GM18502 (cell line): Measurements from ENCODE around the gene PSMF1.
"Not testable (repeated sequence)": the region's sequence is repeated elsewhere in the genome, so short reads cannot be mapped to it uniquely, and the experiment has no call there.

Experiments
- ATAC-seq: cut with Tn5 transposase; IDR thresholded peaks from one replicate; pipeline ENCODE4 v1.9.1; 2021; ENCODE audit warnings: mild to moderate bottlenecking; ENCODE audit not compliant: unreplicated experiment, poor library complexity

Gene PSMF1

DNA sequence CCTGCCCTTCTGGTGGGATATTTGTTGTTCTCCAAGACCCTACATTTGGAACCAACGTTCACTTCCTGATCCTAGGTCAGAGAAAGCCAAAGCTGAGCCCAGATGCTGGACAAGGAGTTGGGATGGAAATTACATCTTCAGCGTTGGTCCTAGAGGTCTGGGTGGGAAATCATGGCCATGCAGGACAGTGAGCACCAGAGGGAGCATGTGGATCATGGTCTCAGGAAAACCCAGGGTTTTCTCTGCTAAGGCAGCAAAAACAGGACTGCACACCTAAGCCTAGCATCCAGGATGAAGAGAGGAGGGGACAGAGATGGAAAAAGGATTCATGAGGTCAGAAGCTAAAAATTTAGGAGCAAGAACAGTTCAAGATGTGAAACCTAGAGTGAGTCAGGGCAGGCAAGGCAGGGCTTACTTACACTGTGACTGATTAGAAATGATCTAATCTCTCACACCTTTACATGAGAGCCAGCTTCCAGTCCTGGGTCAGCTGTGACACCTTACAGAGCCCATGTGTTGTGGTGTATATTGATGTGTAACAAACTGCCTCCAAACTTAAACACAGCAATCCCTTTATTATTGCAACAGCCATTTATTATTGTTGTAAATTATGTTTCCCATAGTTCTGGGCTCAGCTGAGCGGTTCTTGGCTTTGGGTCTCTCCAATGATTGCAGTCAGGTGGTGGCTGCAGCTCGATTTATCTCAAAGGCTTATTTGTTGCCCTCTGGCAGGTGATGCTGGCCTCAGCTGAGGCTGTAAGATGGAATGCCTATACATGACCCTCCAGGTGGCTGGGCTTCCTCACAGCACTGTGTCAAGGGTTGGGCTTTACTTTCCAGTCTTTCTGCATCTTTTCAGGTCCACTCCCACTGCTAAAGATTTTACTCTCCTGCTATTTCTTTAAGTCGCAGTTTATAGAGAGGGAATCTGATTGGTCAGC is 91.3 kb downstream of the PSMF1 start:
- ATAC-seq = no peak

DNA sequence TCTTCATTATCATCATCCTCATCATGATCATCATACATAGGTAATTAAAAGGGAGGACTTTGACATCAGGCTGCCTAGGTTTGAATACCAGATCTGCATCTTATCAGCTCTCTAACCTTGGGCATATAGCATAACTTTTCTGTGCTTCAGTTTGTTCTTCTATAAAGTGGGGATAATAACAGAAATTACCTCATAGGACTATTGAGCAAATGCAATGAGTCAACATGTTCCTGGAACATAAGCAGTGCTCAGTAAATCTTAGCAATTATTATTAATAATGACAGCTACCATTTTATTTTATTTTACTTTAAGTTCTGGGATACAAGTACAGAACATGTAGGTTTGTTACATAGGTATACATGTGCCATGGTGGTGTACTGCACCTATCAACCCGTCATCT is 92.1 kb downstream of the PSMF1 start:
- no peak for ATAC-seq

DNA sequence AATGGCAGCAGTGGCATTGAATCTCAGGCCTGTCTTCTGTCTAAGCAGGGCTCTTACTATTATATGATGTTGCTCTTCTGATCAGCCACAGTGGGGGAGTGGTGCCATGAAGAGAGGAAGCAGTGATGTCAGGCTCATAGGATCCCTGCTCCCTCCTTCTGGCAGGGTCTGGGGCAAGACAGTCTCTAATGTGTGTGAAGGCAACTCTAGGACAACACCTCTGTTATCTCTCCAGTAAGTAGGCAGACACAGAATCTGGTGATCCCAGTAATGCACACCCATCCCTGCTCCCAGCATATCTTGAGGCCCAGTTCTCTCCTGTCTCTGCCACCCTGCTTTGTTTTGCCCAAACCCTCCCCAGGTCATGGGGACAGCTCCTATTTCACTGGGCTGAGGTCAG is 93.6 kb downstream of the PSMF1 start:
- ATAC-seq = no peak

DNA sequence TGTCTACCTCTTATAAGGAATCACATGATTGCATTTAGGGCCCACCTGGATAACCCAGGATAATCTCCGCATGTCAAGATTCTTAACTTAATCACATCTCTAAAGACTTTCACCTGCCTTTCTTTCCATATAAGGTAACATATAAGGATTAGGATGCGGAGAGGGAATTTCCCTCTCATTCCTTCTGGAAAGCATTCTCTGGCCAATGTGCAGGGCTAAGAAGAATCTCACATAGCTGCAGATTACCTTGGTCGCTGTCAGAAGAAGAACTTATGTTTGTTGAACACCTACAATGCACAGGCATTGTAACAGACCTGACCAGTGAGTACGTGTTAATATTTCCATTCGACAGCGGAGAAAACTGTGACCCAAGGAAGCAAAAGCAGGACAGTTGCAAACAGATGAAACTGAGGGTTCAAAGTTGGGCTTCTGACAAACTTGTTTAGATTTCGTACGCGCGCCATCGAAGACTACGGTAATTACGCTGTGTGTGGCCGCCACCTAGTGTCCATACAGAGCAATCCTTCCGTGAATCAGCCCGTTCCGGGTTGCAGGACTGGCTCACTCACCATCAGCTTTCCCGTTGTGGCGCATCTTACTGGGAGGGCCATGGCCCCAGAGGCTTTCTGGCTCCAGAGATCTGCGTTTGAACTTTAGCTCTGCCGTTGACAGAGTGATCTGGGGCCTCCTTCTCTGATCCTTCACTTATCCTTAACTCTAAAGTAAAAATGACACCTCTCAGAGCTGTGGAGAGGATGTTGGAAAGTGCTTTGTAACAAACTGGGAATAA is 94.4 kb downstream of the PSMF1 start:
- peak; percentile 56 for ATAC-seq

DNA sequence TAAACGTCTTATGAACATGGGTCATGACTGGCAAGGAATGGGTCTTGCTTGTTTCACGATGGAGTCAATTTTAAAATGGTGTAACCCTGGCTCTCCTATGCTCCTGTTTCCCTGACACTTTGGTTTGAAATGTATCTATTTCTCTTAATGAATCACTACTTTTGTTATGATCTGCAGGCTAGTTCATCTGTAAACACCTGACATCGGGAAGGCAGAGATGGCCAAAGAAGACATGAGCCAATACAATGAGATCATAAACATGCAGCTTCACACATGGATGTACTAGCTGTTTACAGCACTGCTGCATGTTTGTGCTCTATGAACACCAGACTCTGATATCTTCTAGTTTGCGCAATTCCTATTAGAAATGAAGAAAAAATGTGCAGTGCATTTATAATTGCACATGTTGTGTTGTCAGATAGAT is 96.4 kb downstream of the PSMF1 start:
- no peak for ATAC-seq

DNA sequence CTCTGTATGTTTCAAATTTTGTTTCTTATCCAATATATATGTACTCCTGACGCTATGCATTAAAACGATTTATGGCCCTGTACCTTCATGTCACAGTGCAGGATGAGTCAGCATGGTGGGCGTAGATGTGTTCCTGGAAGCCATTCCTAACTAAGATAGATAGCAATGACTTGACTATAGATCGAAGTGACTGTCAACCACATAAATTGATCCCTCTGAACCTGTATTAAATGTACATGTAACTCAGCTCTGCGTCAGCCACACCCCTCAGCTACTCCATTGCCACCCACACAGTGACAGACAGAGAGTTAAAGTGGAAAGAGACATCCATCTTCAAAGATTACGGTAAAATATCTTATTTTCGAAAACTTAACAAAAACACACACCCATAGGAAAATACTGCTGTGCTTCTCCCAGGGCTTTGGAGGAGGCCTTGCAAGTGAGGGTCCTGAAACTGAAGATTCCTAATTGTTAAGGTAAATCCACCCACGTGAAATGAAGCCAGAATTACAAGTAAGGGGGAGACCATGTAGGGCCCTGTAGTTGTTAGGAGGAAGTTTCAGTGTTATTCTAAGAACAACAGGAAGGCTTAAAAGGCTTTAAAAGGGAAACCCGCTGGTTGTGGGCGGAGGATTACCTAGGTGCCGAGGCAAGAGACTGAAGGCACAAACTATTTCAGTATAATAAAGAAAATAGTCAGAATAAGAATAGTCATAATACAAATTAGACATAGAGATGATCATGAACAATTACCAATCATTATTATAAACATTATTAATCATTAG is 97.2 kb downstream of the PSMF1 start:
- ATAC-seq = no peak

DNA sequence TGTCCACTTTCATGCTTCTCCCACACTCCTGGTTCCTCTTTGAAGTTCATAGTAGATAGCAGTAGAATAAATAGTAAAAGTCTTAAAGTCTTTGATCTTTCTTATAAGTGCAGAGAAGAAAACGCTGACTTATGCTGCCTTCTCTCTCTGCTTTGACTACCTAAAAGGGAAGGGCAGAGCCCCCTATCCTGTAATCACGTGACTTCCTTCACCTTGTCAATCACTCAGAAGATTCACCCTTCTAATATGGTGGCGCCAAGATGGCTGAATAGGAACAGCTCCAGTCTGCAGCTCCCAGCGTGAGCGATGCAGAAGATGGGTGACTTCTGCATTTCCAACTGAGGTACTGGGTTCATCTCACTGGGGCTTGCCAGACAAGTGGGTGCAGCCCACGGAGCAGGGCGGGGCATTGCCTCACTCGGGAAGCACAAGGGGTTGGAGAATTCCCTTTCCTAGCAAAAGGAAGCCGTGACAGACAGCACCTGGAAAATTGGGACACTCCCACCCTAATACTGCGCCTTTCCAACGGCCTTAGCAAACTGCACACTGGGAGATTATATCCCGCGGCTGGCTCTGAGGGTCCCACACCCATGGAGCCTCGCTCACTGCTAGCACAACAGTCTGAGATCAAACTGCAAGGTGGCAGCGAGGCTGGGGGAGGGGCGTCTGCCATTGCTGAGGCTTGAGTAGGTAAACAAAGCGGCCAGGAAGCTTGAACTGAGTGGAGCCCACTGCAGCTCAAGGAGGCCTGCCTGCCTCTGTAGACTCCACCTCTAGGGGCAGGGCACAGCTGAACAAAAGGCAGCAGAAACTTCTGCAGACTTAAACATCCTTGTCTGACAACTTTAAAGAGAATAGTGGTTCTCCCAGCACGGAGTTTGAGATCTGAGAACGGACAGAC is 98.4 kb downstream of the PSMF1 start:
- not testable (repeated sequence) for ATAC-seq
